Measurements from ENCODE around the gene CSMD2.

GRCh38 chr1:34156739-34157138 is 8.3 kb downstream of the CSMD2 start:
- TF ChIP-seq, protein P1, sequence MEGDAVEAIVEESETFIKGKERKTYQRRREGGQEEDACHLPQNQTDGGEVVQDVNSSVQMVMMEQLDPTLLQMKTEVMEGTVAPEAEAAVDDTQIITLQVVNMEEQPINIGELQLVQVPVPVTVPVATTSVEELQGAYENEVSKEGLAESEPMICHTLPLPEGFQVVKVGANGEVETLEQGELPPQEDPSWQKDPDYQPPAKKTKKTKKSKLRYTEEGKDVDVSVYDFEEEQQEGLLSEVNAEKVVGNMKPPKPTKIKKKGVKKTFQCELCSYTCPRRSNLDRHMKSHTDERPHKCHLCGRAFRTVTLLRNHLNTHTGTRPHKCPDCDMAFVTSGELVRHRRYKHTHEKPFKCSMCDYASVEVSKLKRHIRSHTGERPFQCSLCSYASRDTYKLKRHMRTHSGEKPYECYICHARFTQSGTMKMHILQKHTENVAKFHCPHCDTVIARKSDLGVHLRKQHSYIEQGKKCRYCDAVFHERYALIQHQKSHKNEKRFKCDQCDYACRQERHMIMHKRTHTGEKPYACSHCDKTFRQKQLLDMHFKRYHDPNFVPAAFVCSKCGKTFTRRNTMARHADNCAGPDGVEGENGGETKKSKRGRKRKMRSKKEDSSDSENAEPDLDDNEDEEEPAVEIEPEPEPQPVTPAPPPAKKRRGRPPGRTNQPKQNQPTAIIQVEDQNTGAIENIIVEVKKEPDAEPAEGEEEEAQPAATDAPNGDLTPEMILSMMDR (IDR thresholded peaks at IDR 0.05), result no peak
- TF ChIP-seq POLR2AphosphoS5 (IDR thresholded peaks at IDR 0.05) (no peak), POLR2A (IDR thresholded peaks at IDR 0.05) (no peak)

All from upper lobe of left lung (tissue), 4 donors.